Endodermal cell (in vitro differentiated cells): Measurements from ENCODE around the gene MSMP. TPM values are rescaled to one million over a fixed set of nuclear protein-coding genes. Genes with fewer than 3 reads are reported as not detected.

Source experiments
- DNase-seq: peaks from one replicate; pipeline ENCODE4 v3.0.0-alpha.2; 2017
- H3K27ac ChIP-seq: 2 replicates; pipeline ENCODE4 v1.5.1; 2013; ENCODE audit warnings: mild to moderate bottlenecking, low read depth, low read length, moderate library complexity
- H3K27me3 ChIP-seq: 2 replicates; pipeline ENCODE4 v1.6.1; 2013; ENCODE audit warnings: mild to moderate bottlenecking, low read length, moderate library complexity; ENCODE audit not compliant: insufficient read depth, control insufficient read depth, poor library complexity, severe bottlenecking
- H3K36me3 ChIP-seq: 2 replicates; pipeline ENCODE4 v1.7.0; 2013; ENCODE audit warnings: mild to moderate bottlenecking, low read length, moderate library complexity; ENCODE audit not compliant: control insufficient read depth, insufficient read depth
- H3K4me1 ChIP-seq: one replicate; pipeline ENCODE4 v1.7.0; 2013; ENCODE audit warnings: low read length; ENCODE audit not compliant: control insufficient read depth, insufficient read depth
- H3K4me3 ChIP-seq: 2 replicates; pipeline ENCODE4 v1.5.1; 2013; ENCODE audit warnings: mild to moderate bottlenecking, low read length, moderate library complexity
- H3K9ac ChIP-seq: 2 replicates; pipeline ENCODE4 v1.6.1; 2013; ENCODE audit warnings: mild to moderate bottlenecking, low read length, moderate library complexity; ENCODE audit not compliant: poor library complexity, severe bottlenecking; ENCODE audit errors: extremely low read depth
- H3K9me3 ChIP-seq: 2 replicates; pipeline ENCODE4 v1.6.1; 2013; ENCODE audit warnings: mild to moderate bottlenecking, low read length, moderate library complexity; ENCODE audit not compliant: control insufficient read depth
- H3K27ac Mint-ChIP-seq: 2 replicates; pipeline ENCODE4 v1.8.0; 2020; ENCODE audit warnings: mixed read lengths
- H3K27me3 Mint-ChIP-seq: 2 replicates; pipeline ENCODE4 v1.8.0; 2021; ENCODE audit warnings: mild to moderate bottlenecking, mixed read lengths; ENCODE audit not compliant: insufficient read depth
- H3K36me3 Mint-ChIP-seq: 2 replicates; pipeline ENCODE4 v1.8.0; 2020; ENCODE audit warnings: low read depth, mixed read lengths
- H3K4me1 Mint-ChIP-seq: 2 replicates; pipeline ENCODE4 v1.8.0; 2020; ENCODE audit warnings: mixed read lengths
- H3K4me3 Mint-ChIP-seq: 2 replicates; pipeline ENCODE4 v1.8.0; 2020; ENCODE audit warnings: mild to moderate bottlenecking, moderate library complexity, mixed read lengths
- H3K9me3 Mint-ChIP-seq: 2 replicates; pipeline ENCODE4 v1.8.0; 2020; ENCODE audit warnings: mild to moderate bottlenecking, mixed read lengths
- WGBS, 2 experiments: methylation state at CpG; one replicate each; pipeline versions ENCODE4 v1.1.5 to v1.1.7; 2013; ENCODE audit warnings: missing lambda C conversion rate in 2 of 2, mixed read lengths in 1 of 2; ENCODE audit not compliant: insufficient coverage in 1 of 2, insufficient read length in 1 of 2; 5-methylcytosine and 5-hydroxymethylcytosine counted together
- total RNA-seq, 2 donors: library from RNA; stranded (reverse); fragmentation: NEBNext Ultra II Directional in 1 of 2; extraction: Animal tissue kit (Norgen Biotek cat#: 25700) in 1 of 2; gene quantifications; 2 replicates in 1 of 2; 3 replicates in 1 of 2; pipeline ENCODE4 v1.2.1, GENCODE V29; 2021
- TF ChIP-seq, protein P1 (sequence below): fragments of 200-600 bp; sonication (generic); conservative IDR thresholded peaks from 2 replicates; pipeline ENCODE4 v1.5.0; 2021; ENCODE audit warnings: antibody characterized with exemption, mild to moderate bottlenecking

MSMP gene
- total RNA-seq, 2 donors from 2014 or later: 0.66 TPM; not detected in 1

DNA sequence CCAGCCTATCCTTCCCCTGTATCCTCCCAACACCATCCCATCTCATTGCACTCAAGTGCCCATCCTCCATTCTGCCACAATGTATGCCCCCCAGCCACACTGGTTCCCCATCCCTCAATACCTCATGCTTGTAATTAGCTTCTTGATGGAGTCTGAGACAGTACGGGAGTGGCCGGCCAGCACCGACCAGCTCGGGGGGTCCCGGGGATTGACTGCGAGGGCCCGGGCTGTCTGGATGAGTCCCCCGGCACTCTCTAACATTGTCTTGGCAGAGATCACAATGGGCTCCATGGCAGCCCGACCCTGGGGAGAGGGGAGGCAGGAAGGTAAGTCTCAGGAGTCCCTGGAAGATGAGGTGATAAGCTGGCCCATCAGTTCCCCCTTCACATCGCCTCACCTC lies 47.1 kb downstream of the MSMP start:
- no peak overlapping the region for H3K27ac ChIP-seq
- H3K9me3 ChIP-seq: no peaks in the 10 kb centered on the region
- peaks cover 88% of the 10 kb centered on the region for H3K36me3 ChIP-seq
- no peak overlapping the region for H3K9ac ChIP-seq
- H3K4me3 ChIP-seq: no peak overlapping the region
- Mint-ChIP-seq H3K9me3 (no peaks in the 10 kb centered on the region), H3K4me1 (no peaks in the 10 kb centered on the region), H3K36me3 (peaks cover 84% of the 10 kb centered on the region), H3K27me3 (no peaks in the 10 kb centered on the region), H3K27ac (no peak overlapping the region), H3K4me3 (no peak overlapping the region)
- no peak for DNase-seq
- H3K27me3 ChIP-seq: no peaks in the 10 kb centered on the region
- TF ChIP-seq, protein P1, sequence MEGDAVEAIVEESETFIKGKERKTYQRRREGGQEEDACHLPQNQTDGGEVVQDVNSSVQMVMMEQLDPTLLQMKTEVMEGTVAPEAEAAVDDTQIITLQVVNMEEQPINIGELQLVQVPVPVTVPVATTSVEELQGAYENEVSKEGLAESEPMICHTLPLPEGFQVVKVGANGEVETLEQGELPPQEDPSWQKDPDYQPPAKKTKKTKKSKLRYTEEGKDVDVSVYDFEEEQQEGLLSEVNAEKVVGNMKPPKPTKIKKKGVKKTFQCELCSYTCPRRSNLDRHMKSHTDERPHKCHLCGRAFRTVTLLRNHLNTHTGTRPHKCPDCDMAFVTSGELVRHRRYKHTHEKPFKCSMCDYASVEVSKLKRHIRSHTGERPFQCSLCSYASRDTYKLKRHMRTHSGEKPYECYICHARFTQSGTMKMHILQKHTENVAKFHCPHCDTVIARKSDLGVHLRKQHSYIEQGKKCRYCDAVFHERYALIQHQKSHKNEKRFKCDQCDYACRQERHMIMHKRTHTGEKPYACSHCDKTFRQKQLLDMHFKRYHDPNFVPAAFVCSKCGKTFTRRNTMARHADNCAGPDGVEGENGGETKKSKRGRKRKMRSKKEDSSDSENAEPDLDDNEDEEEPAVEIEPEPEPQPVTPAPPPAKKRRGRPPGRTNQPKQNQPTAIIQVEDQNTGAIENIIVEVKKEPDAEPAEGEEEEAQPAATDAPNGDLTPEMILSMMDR: no peak
- 89 to 100% methylated on average over 1 to 10 of the region's 10 CpGs for WGBS, 2 experiments
- no peaks in the 10 kb centered on the region for H3K4me1 ChIP-seq

DNA sequence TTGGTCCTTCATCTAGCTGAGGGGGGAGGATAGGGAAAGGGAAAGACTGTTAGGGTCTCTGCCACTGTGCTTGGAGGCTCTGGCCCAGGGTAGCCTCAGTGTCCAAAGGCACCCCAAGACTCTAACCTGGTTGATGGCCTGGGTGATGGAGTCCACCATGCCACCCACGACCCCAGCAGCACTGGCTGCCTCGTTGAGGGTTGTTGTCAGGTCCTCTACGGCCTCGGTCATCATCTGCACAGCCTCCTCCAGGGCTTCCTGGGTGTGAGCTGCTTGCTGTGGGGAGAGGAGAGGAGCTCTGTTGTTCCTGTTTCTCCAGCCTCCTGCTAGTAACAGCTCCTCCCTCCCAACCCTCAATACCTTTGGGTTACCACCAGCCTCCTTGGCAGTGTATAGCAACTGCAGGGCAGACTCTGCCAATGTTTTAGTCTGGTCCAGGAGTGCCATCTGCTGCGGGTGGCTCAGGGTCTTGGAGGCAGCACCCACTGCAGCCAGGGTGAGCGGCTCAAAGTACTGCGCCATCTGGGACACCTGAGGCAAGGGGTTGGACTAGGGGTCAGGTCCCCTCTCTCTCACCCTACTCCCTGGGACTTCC lies 48.1 kb downstream of the MSMP start:
- H3K36me3 ChIP-seq: peaks cover 88% of the 10 kb centered on the region
- TF ChIP-seq, protein P1: no peak
- Mint-ChIP-seq H3K9me3 (no peaks in the 10 kb centered on the region), H3K27ac (no peak overlapping the region), H3K27me3 (no peaks in the 10 kb centered on the region), H3K4me1 (no peaks in the 10 kb centered on the region), H3K36me3 (peaks cover 74% of the 10 kb centered on the region), H3K4me3 (no peak overlapping the region)
- no peaks in the 10 kb centered on the region for H3K9me3 ChIP-seq
- no peak overlapping the region for H3K27ac ChIP-seq
- H3K4me1 ChIP-seq: no peaks in the 10 kb centered on the region
- no peaks in the 10 kb centered on the region for H3K27me3 ChIP-seq
- 95% methylated on average over 7 of the region's 7 CpGs; no CpG with 5 or more reads in 1 of the 2 experiments for WGBS, 2 experiments
- no peak overlapping the region for H3K9ac ChIP-seq
- no peak for DNase-seq
- H3K4me3 ChIP-seq: no peak overlapping the region

DNA sequence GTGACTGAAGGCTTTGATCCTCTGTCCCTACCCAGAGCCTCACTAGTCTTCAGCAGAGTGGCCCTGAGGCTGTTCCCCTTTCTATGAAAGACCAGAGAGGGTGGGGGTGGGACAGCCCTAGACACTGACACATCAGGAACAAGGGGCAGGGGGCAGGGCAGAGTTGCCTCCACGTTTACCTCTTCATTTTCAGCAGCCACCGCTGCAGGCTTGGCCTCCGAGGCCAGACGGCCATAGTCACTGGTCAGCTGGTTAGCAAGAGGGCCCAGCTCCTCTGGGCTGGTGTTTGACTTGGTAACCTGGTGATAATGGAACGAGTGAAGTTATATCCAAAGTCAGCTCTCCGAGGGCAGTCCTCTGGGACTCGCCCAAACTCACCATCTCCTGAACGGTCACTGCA lies 48.7 kb downstream of the MSMP start:
- H3K27me3 ChIP-seq: no peaks in the 10 kb centered on the region
- DNase-seq: no peak
- H3K27ac Mint-ChIP-seq: no peak overlapping the region
- H3K36me3 ChIP-seq: peaks cover 88% of the 10 kb centered on the region
- H3K9me3 ChIP-seq: no peaks in the 10 kb centered on the region
- no peak overlapping the region for H3K9ac ChIP-seq
- peaks cover 68% of the 10 kb centered on the region for H3K36me3 Mint-ChIP-seq
- no peak overlapping the region for H3K4me3 ChIP-seq
- no peaks in the 10 kb centered on the region for H3K9me3 Mint-ChIP-seq
- H3K4me1 ChIP-seq: no peaks in the 10 kb centered on the region
- no peak overlapping the region for H3K27ac ChIP-seq
- H3K27me3 Mint-ChIP-seq: no peaks in the 10 kb centered on the region
- no peaks in the 10 kb centered on the region for H3K4me1 Mint-ChIP-seq
- TF ChIP-seq, protein P1: no peak
- WGBS, 2 experiments: 83 to 91% methylated on average over 7 to 8 of the region's 8 CpGs
- no peak overlapping the region for H3K4me3 Mint-ChIP-seq
